GM19397 (cell line): Measurements from ENCODE around the gene CFAP107.
"Not testable (repeated sequence)": the region's sequence is repeated elsewhere in the genome, so short reads cannot be mapped to it uniquely, and the experiment has no call there.

ENCODE experiments used
- ATAC-seq: cut with Tn5 transposase; IDR thresholded peaks from one replicate; pipeline ENCODE4 v1.9.1; 2021; ENCODE audit warnings: mild to moderate bottlenecking, moderate library complexity; ENCODE audit not compliant: unreplicated experiment

Gene CFAP107

DNA sequence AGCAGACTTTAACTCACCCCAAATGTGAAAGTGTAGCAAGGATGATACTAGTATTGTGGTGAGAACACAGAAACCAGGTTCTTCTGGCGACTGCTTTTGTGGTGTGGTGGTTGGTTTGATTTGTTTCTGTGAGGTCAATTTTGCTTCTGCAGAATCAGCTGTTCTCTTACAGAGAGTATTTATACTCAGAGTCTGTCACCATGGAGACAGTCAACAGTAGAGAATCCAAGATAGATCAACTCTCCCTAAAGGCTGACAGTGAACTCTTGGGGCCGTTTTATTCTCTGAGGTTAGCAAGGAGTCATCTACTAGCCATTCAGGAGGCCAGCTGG lies at the start of gene CFAP107:
Gene CFAP107, plus strand, starts transcription at position 209 of the 332 bp plus-strand sequence. CDS start 231 bp downstream, outside the sequence.
- no peak for ATAC-seq

GRCh38 chr1:12696658-12697057 lies 49.3 kb upstream of the CFAP107 start:
- ATAC-seq: no peak

DNA sequence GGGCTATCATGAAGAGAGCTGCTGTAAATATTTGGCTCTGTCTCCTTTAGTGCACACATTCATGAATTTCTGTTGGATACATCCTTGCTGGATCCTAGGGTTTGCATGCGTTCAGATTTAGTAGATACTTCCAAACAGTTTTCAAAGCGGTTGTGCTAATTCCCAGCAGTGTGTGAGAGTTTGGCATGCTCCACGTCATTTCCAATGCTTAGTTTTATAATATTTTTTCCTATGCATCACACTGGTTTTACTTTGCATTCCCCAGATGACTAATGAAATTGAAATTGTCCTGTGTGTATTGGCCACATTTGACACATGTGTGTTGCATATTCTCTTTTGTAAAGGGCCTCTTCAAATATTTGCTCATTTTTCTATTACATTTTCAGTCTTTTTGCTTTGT lies 48.6 kb upstream of the CFAP107 start:
- ATAC-seq: no peak

DNA sequence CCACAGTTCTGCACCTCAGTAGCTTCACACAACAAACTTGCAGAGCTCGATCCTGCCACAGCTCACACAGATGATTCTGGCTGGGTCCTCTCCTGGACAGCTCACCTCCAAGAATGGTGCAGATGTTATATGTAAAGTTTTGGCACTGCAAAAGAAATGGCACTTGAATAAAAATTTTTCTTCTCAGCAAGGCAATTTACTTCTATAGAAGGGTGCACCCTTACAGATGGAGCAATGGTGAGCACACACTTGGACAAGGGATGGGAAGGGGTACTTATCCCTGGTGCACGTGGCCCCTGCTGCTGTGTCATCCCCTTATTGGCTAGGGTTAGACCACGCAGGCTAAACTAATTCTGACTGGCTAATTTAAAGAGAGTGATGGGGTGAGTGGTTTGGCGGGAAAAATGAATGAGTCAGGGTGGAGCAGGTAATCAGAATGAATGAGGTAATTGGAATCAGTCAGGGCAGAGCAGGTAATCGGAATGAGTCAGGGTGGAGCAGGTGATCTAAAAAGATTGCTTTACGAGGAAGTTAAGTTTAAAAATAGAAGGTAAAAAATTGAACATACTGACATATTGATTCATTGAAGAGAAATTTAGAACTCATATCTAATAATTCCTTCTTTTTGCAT lies 42.1 kb upstream of the CFAP107 start:
- ATAC-seq: no peak

GRCh38 chr1:12706061-12706460 lies 39.9 kb upstream of the CFAP107 start:
- ATAC-seq: no peak

- ATAC-seq: no peak
These were observed 37.5 kb upstream of the CFAP107 start for GRCh38 chr1:12708396-12709090.

DNA sequence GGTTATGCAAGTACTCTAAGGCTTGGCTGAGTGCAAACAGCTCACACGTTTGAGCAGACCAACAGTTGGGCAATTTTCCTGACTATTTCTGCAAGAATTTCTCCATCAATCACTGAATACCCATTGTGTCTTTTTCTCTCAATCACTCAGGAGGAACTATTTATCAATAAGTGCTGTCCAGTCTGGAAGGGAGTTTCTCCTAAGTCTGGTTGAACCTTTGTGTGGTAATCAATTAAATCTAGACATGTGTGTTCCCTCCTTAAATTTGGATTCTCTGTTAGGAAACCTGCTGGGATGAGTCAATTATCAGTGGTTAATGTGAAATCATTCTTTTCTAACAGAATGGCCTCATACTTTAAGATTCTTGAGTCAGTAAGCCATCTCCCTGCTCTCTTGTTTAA lies 36.9 kb upstream of the CFAP107 start:
- no peak for ATAC-seq

- no peak for ATAC-seq
These were observed 36.3 kb upstream of the CFAP107 start for GRCh38 chr1:12709696-12710095.

DNA sequence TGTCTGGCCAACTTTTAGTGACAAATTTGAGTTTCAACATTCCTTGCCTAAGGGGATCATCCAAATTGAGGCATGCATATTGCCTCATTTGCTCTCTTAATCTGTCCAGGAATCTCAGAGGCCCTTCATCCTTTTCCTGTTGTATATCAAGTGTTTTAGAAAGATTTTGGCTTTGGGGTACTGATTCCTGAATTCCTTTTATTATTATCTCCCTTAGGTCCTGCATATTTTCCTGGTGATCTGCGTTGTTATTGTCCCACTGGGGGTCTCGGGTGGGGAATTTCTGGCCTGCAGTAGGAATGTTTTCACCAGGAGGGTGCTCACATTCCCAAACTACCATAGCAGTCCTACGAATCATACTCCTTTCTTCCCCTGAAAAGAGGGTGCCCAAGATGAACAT lies 34.5 kb upstream of the CFAP107 start:
- no peak for ATAC-seq

DNA sequence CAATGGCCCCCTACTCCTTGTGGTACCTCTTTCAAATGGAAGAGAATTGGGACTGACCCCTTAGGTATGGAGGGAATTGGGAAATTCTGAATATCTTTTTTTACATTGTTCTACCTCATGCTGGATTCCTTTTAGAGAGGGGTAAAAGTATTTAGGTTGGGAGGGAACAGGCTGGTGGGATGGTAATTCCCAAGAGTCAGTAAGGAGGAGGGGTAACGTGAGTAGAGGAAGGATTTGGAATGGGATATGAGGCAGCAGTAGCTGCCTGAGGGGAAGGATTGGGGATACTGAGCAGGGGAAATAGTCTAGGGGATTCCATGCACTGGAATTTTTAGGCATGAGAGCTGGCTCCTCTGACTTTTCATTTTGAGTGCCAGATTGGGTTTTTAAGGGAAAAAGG lies 33.9 kb upstream of the CFAP107 start:
- ATAC-seq: no peak

DNA sequence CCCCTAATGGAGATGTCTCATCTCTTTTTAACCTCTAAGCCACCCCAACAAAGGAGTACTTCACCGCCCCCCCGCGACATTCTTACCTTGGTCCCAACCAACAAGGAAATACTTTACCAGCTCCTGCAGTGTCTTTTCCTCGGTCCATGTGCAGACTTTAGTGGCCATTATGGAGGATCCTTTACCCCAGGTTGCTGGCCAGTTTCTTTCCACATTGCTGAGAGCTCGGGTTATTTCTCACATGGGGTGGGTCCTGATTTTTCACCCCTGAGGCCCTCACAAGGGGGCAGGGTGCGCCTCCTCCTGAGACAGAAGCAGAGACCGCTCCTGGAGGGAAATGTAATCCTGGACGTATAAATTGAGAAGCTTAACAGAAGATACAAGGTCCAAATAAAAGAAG lies 33.1 kb upstream of the CFAP107 start:
- ATAC-seq: no peak

GRCh38 chr1:12713651-12714050 lies 32.3 kb upstream of the CFAP107 start:
- not testable (repeated sequence) for ATAC-seq

DNA sequence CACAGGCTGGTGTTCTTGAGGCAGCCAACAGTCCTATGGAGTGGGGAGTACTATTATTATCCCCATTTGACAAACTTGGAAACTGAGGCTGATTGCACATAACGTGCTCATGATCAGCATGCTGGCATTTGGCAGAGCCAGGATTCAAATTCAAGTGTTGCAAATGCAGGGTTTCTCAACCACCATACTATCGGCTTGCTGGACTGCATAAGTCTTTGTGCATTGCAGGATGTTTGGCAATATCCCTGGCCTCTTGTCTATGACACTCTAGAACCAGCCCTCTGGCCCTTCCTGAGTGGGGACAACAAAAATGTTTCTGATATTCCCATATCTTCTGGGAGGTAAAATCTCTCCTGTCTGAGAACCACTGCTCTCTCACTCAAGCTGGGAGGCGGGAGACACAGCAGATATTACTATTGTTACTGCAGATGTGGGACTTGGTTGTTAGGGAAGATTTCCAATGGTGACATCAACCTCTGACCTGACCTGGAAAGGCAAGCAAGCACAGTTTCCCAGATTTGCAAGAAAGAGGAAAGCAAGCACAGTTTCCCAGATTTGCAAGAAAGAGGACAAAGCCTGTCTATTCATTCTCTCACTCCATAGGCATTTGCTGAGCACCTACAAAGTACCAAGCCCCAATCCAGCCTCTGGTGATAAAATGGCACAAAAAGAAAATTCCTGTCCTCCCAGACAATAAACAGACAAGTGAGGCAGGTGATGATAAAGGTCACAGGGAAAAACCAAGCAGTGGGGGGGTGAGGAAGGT lies 31.1 kb upstream of the CFAP107 start:
- ATAC-seq: no peak

- no peak for ATAC-seq
These were observed 30.0 kb upstream of the CFAP107 start, which contains the start of gene AADACL3 for GRCh38 chr1:12715896-12716437. Gene AADACL3, plus strand, starts transcription at chr1:12716110. Its CDS starts 67 bp downstream, at chr1:12716177.

GRCh38 chr1:12717301-12717838 lies 28.6 kb upstream of the CFAP107 start:
- no peak for ATAC-seq

DNA sequence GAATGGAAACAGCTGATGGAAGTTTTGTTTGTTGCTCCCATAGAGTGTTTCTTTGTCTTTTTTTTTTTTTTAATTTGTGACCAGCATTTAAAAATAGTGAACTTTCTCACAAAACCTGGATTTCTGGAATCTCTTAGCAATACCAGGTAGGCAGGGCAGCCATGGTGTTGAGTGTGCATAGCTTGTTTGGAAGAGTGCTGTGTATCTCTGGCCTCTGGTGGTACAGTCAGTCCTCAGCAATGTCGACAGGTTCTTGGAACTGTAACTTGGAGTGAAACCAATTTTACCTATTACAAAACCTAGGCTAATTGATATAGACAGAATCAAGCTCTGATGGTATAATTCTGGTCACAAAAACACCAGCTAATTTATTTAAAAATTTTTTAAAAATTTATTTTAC lies 23.4 kb upstream of the CFAP107 start:
- no peak for ATAC-seq

DNA sequence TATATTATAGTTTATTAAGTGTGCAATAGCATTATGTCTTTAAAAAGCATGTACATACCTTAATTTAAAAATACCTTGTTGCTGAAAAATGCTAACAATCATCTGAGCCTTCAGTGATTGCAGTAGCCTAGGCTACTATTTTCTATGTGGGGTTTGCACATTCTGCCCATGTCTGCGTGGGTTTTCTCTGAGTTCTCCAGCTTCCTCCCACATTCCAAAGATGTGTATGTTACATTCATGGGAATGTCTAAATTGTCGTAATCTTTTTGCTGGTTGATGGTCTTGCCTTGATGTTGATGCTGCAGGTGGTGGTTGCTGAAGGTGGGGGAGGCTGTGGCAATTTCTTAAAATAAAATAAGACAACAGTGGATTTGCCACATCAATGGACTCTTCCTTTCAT lies 17.6 kb upstream of the CFAP107 start:
- no peak for ATAC-seq

- ATAC-seq: no peak
These were observed 15.8 kb upstream of the CFAP107 start for GRCh38 chr1:12730156-12730555.

DNA sequence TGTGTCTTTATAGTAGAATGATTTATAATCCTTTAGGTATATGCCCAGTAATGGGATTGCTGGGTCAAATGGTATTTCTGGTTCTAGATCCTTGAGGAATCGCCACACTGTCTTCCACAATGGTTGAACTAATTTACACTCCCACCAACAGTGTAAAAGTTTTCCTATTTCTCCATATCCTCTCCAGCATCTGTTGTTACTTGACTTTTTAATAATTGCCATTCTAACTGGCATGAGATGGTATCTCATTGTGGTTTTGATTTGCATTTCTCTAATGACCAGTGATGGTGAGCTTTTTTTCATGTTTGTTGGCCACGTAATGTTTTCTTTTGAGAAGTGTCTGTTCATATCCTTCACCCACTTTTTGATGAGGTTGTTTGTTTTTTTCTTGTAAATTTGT lies 14.9 kb upstream of the CFAP107 start:
- ATAC-seq: not testable (repeated sequence)

DNA sequence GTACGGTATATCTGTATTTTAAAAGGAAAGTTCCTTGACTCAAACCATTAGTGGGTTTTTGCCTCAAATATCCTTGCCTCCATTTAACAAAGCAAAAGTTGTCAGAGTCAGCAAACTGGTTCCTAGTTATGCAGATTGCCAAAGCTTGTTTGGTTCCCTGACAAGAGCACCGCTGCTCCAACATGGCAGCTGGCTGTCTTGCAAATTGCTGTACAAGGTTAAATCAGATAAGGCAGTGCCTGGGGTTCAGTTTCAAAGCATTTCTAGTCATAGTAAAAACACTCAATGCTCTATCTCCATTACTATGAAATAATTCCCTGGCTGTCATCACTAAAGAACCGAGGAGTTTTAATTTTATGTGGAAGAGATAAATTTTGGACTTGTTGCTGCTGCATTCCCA lies 11.3 kb upstream of the CFAP107 start:
- ATAC-seq: no peak

DNA sequence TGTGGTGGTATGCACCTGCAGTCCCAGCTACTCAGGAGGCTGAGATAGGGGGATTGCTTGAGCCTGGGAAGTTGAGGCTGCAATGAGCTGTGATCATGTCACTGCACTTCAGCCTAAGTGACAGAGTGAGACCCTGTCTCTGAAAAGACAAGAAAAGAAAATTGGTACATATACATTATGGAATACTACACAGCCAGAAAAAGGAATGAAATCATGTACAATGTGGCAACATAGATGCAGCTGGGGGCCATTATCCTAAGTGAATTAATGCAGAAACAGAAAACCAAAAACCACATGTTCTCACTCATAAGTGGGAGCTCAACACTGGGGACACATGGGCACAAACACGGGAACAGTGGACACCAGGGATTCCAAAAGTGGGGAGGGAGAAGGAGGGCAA lies 7.1 kb upstream of the CFAP107 start:
- no peak for ATAC-seq
